Measurements from ENCODE around the gene HS3ST6.

Gene HS3ST6

DNA sequence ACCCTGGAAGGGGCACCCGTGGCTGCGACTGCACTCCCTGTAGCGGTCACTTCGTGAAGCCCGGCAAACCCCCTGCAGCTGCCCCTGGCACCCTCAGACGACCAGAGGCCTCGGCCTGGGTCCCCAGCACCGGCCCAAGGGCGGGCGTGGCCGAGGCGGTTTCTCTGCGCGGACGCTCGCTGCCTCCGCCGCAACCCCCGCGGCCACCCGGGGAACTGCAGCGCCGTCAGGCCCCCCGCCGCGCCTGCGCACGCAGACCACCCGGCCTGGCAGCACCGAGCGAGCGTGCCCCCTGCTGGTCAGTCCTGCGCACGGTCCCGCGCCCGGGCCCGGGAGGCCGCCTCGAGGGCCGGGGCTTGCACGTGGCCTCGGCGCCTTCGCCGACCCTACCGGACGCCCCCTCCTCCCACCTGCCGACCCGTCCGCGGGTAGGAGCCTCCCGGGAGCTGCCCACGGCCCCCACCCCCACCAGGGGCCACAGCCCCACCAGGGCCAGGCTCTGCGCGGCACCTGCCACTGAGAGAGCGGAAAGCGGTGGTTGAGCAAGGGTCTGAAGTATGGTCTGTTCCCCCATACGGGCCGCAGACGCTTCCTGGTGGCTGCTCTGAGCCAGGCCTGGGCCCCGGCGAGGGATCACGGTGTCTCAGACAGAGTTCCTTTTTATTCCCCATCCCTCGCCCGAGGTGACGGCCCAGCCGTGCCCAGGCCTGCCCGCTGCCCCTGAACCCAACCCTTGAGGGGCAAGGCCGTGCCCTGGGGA, 11.5 kb upstream of the HS3ST6 start:
- Histone ChIP-seq H2AFZ (ENCODE audit: low read length) (peak overlapping the region; percentile 94), H3K4me3 (ENCODE audit: low read length, poor library complexity, severe bottlenecking) (peak overlapping the region; percentile 73), H3F3A (ENCODE audit: low read depth) (no peaks in the 10 kb centered on the region), H3K27me3 (ENCODE audit: insufficient read depth, low read length, poor library complexity, severe bottlenecking) (no peaks in the 10 kb centered on the region), H3K9ac (ENCODE audit: low read depth, low read length, poor library complexity, severe bottlenecking) (peak overlapping the region; percentile 72), H4K20me1 (ENCODE audit: insufficient read depth, low read length, poor library complexity, severe bottlenecking) (no peaks in the 10 kb centered on the region), H3K4me2 (ENCODE audit: low read depth, low read length, poor library complexity, severe bottlenecking) (peak overlapping the region; percentile 68), H3K36me3 (ENCODE audit: insufficient read depth, low read length) (no peaks in the 10 kb centered on the region), H3K9me3 (ENCODE audit: insufficient read depth, low read depth, low read length) (no peaks in the 10 kb centered on the region), H3K4me1 (ENCODE audit: insufficient read depth, low read length, poor library complexity, severe bottlenecking) (no peaks in the 10 kb centered on the region), H3K79me2 (ENCODE audit: insufficient read depth, low read length) (no peaks in the 10 kb centered on the region), H3K9me2 (replicated peaks; ENCODE audit: low read depth, low read length) (no peaks in the 10 kb centered on the region)
- TF ChIP-seq, protein P1, sequence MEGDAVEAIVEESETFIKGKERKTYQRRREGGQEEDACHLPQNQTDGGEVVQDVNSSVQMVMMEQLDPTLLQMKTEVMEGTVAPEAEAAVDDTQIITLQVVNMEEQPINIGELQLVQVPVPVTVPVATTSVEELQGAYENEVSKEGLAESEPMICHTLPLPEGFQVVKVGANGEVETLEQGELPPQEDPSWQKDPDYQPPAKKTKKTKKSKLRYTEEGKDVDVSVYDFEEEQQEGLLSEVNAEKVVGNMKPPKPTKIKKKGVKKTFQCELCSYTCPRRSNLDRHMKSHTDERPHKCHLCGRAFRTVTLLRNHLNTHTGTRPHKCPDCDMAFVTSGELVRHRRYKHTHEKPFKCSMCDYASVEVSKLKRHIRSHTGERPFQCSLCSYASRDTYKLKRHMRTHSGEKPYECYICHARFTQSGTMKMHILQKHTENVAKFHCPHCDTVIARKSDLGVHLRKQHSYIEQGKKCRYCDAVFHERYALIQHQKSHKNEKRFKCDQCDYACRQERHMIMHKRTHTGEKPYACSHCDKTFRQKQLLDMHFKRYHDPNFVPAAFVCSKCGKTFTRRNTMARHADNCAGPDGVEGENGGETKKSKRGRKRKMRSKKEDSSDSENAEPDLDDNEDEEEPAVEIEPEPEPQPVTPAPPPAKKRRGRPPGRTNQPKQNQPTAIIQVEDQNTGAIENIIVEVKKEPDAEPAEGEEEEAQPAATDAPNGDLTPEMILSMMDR (conservative IDR thresholded peaks at IDR 0.05; ENCODE audit: low read length): peak; percentile 58
- TF ChIP-seq EZH2phosphoT487 (IDR thresholded peaks at IDR 0.05; ENCODE audit: borderline replicate concordance): no peak

DNA sequence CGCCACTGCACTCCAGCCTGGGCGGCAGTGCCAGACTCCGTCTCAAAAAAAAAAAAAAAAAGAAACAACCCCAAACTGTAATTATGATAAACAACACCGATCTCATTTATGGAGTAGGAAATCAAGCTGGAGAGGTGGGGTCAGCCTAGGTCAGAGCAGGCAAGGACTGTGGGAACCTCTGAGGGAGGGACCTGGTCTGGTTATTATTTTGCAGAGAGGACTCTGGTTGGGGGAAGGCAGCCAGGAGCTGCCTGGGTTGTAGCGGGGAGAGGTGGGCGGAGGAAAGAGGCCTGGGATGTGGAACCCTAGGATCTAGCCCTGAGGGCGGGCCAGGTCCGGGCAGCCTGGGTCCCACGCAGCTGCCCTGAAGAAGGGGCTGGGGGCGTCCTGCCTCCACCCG, 10.9 kb upstream of the HS3ST6 start:
- Histone ChIP-seq H3K27me3 (ENCODE audit: insufficient read depth, low read length, poor library complexity, severe bottlenecking) (no peaks in the 10 kb centered on the region), H3K4me3 (ENCODE audit: low read length, poor library complexity, severe bottlenecking) (peak overlapping the region; percentile 73), H4K20me1 (ENCODE audit: insufficient read depth, low read length, poor library complexity, severe bottlenecking) (no peaks in the 10 kb centered on the region), H3F3A (ENCODE audit: low read depth) (no peaks in the 10 kb centered on the region), H2AFZ (ENCODE audit: low read length) (peak overlapping the region; percentile 94), H3K36me3 (ENCODE audit: insufficient read depth, low read length) (no peaks in the 10 kb centered on the region), H3K4me1 (ENCODE audit: insufficient read depth, low read length, poor library complexity, severe bottlenecking) (no peaks in the 10 kb centered on the region), H3K9ac (ENCODE audit: low read depth, low read length, poor library complexity, severe bottlenecking) (peak overlapping the region; percentile 72), H3K9me3 (ENCODE audit: insufficient read depth, low read depth, low read length) (no peaks in the 10 kb centered on the region), H3K4me2 (ENCODE audit: low read depth, low read length, poor library complexity, severe bottlenecking) (peak overlapping the region; percentile 68), H3K79me2 (ENCODE audit: insufficient read depth, low read length) (no peaks in the 10 kb centered on the region), H3K9me2 (replicated peaks; ENCODE audit: low read depth, low read length) (no peaks in the 10 kb centered on the region)
- no peak for TF ChIP-seq EZH2phosphoT487 (IDR thresholded peaks at IDR 0.05; ENCODE audit: borderline replicate concordance)
- TF ChIP-seq, protein P1 (conservative IDR thresholded peaks at IDR 0.05; ENCODE audit: low read length): no peak

DNA sequence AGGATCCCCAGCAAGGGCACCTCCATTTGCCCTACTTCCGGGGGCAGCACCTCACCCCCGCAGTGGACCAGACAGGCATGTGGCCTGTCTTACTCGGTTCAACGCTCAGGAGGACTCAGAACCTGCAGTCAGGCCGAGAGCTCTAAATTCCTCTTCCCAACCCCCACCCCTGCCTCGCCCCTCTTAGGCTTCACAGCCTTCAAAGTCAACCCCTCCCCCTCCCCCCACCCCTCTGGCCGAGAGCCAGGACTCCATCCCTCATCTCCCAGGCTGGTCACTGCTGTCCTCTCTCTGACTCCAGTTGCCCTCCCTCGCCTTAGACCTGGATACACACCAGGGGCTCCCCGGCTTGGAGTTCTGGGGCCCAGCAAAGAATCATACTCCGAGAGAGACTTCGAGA, 8.1 kb upstream of the HS3ST6 start:
- H3K9ac ChIP-seq (ENCODE audit: low read depth, low read length, poor library complexity, severe bottlenecking): no peak overlapping the region
- H3K27me3 ChIP-seq (ENCODE audit: insufficient read depth, low read length, poor library complexity, severe bottlenecking): no peaks in the 10 kb centered on the region
- H3K36me3 ChIP-seq (ENCODE audit: insufficient read depth, low read length): no peaks in the 10 kb centered on the region
- H4K20me1 ChIP-seq (ENCODE audit: insufficient read depth, low read length, poor library complexity, severe bottlenecking): no peaks in the 10 kb centered on the region
- no peaks in the 10 kb centered on the region for H3K4me1 ChIP-seq (ENCODE audit: insufficient read depth, low read length, poor library complexity, severe bottlenecking)
- no peak for TF ChIP-seq EZH2phosphoT487 (IDR thresholded peaks at IDR 0.05; ENCODE audit: borderline replicate concordance)
- TF ChIP-seq, protein P1 (conservative IDR thresholded peaks at IDR 0.05; ENCODE audit: low read length): no peak
- no peak overlapping the region for H2AFZ ChIP-seq (ENCODE audit: low read length)
- no peak overlapping the region for H3K4me2 ChIP-seq (ENCODE audit: low read depth, low read length, poor library complexity, severe bottlenecking)
- H3K79me2 ChIP-seq (ENCODE audit: insufficient read depth, low read length): no peaks in the 10 kb centered on the region
- no peaks in the 10 kb centered on the region for H3K9me2 ChIP-seq (replicated peaks; ENCODE audit: low read depth, low read length)
- H3K4me3 ChIP-seq (ENCODE audit: low read length, poor library complexity, severe bottlenecking): no peak overlapping the region
- no peaks in the 10 kb centered on the region for H3K9me3 ChIP-seq (ENCODE audit: insufficient read depth, low read depth, low read length)
- no peaks in the 10 kb centered on the region for H3F3A ChIP-seq (ENCODE audit: low read depth)

Measured in Loucy (cell line).